GM19043 (cell line): ENCODE data around the gene SP110.
"Not testable (repeated sequence)": the region's sequence is repeated elsewhere in the genome, so short reads cannot be mapped to it uniquely, and the experiment has no call there.

ENCODE experiments used
- ATAC-seq: cut with Tn5 transposase; IDR thresholded peaks from one replicate; pipeline ENCODE4 v1.9.1; 2021; ENCODE audit warnings: low read depth; ENCODE audit not compliant: unreplicated experiment

The SP110 gene

DNA sequence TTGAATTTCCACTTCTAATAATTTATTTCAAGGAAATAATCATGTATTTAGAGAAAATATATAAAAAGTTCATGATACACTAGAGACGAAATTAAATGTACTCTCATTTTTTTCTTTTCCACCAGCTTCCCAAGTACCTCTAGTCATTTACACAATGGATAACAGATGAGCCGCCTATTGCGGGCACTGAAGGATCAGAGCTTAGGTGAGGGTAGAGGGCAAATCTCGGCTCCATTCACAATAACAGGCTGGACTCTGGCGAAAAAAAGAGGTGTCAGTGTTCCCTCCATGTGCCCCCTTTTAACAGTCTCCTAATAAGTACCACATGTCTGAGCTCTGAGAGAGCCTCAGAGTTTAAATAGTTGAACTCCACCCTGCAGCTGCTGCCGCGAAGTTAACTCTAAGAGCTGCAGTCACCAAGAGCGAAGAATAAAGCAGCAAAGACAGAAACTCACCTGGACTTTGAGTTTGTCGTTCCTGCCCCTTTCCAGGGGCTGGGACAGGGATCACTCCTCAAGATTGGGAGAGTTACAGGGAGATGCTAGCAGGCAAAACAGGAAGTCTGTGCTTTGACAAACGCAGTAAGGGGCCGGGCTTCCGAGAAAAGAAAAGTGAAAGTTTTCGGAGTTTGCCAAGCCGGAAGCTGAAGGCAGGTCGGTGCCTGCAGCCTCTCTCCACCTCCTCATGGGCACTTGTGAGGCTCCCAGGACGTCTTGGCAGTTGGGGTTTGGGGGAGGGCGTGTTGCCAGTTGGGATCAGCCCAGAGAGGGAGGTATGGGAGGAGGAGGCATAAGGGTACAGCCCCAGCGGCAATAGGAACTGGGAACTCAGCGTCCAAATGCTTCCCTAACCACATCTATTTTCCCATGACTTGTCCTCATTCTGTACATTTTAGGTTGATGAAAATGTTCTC is at the start of gene SP110:
Gene SP110 (minus strand): TSS at position 566 of the 913 bp plus-strand sequence. CDS start 3,057 bp downstream, outside the sequence.
- ATAC-seq: peak; percentile 66

- peak; percentile 66 for ATAC-seq
Measured at GRCh38 chr2:230268606-230269243, 48.9 kb upstream of the SP110 start.

- ATAC-seq: peak; percentile 55
Measured at GRCh38 chr2:230267556-230267955, 47.8 kb upstream of the SP110 start.

- ATAC-seq: peak; percentile 5
Measured at GRCh38 chr2:230267059-230267458, 47.3 kb upstream of the SP110 start.

- ATAC-seq: no peak
Measured at GRCh38 chr2:230266638-230267037, 46.9 kb upstream of the SP110 start.

DNA sequence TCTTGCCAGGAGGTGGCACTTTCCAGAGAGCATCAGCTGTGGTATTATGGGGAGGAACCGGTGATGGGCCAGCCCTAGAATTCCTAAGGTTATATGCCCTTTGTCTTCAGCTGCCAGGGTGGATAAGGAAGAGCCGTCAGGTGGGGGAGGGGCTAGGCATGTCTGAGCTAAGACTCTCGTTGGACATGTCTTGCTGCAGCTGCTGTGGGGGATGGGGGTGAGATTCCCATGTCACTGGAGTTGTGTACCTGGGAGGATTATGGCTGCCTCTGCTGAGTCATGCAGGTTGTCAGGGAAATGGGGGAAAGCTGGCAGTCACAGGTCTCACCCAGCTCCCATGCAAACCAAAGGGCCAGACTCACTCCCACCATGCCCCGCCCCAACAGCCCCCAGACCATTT is 45.2 kb upstream of the SP110 start:
- ATAC-seq: not testable (repeated sequence)

- no peak for ATAC-seq
Measured at GRCh38 chr2:230262246-230262645, 42.5 kb upstream of the SP110 start.

DNA sequence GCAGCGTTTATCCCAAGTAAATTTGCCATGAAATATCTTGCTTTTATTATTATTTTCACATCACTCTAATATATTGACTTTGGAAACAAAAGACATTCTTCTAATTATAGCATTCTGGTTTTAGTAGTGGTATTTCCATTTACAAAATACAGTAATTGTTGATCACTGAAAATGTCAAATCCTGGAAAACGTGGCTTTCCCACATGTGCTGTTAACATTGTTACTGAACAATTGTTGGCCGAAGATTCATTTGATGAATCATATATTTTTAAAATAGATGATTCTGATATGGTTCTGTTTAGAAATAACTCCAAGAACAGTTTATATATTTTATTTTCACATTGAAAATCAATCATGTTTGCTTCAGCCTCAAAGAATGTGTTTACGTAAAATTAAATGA is 38.7 kb upstream of the SP110 start:
- ATAC-seq: no peak

DNA sequence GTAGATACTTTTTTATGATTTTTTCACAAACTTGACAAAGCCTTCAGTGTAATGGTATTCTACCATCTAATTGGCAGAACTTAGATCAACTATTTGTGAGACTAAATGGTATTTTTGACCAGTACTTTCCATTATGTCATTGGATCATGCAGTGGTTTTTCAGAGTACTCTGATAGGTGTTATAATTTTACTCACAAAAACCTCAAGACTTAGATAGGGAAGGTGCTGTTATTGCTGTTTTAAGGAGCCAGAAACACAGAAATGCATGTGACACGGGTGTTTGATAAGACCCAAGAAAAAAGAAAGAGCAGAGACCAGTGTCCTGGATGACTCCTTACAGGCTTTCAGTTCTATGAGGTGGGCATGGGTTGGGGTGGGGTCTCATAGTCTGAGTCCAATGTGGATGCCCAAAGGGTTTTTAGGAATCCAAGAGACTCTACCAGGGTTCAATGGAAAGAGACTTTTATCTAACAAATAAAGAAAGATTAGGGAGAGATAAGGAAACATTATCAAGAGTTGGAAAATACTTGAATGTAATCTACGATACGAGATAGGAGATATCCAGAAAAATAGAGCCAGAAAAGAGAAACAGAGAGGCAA is 37.0 kb upstream of the SP110 start:
- ATAC-seq: no peak

- ATAC-seq: no peak
Measured at GRCh38 chr2:230254152-230254881, 34.5 kb upstream of the SP110 start.

GRCh38 chr2:230250231-230250630 is 30.4 kb upstream of the SP110 start:
- no peak for ATAC-seq

DNA sequence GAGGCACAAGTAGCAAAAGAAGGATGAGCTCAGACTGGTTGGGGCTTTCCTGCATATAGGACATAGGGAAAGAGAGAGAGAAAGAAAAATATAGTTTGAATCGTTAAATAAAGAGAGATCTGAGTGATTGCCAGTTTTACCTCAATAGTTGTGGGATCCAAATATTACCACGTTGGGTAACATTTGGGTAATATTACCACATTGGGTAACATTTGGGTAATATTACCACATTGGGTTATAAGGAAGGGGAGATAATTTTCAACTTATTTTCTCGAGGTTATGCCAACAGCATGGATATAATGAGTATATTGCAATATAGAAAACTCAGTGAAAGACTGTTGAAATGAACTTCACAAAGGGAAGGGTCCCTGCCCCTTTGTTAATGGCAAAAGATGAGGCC is 26.4 kb upstream of the SP110 start:
- no peak for ATAC-seq

DNA sequence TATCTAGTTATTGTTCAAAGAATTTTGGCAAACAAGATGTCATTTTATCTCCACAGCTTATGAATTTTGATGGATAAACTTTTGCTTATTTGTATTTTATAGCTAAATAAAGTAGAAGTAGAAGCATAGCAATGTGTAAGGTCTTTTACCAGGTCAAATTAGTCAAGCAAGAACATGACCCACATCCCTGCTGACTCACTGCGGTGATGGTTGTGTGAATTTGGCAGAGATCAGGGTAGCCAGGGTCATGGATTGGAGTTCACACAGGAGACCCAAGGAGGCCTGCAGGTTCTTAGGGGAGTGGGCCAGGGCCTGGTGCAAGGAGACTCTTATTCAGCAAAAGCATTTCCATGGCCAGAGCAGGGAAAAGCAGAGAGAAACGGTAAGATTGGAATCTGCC is 24.4 kb upstream of the SP110 start:
- ATAC-seq: no peak

- no peak for ATAC-seq
Measured at GRCh38 chr2:230234845-230235244, 15.1 kb upstream of the SP110 start.

- ATAC-seq: peak; percentile 67
Measured at GRCh38 chr2:230234122-230234722, 14.4 kb upstream of the SP110 start.

DNA sequence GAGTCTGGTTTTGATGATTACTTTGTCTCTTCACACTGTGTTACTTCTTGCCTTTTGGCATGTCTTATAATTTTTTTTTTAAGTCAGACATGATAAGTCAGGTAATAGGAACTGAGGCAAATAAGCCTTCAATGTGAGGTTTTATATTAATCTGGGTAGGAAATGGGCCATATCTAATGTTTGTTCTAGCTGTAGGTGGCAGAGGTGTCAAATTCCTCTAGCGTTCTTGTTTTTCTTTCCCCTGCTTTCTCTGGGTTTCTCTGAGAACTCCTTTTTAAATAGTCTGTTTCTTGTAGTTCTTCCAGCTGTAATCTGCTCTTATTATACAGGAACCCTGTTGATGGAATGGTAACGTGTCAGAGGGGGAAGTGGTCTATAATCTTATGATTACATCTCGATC is 11.5 kb upstream of the SP110 start:
- no peak for ATAC-seq

DNA sequence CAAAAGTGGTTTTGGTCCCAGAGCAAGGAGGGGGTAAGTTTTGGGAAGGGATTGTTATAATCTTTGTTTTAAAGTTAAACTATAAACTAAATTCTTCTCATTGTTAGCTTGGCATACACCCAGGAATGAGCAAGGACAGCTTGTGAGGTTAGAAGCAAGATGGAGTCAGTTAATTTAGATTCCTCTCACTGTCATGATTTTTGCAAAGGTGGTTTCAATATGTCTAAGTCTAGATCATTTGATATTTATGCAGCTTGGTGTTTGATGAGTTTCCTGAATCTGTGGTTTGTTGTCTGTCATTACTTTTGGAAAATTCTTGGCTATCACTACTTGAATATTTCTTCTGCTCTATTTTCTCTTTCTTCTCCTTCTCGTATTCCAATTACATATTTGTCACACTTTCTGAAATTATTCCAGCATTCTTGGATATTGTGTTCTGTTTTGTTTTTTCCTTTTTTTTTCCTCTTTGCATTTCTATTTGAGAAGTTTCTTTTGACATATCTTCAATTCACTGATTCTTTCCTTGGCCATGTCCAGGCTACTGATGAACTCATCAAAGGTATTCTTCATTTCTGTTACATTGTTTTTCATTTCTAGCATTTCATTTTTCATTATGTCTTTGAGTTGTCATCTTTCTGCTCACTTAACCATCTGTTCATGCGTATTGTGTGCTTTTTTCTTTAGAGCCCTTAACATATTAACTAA is 10.9 kb upstream of the SP110 start:
- ATAC-seq: no peak

DNA sequence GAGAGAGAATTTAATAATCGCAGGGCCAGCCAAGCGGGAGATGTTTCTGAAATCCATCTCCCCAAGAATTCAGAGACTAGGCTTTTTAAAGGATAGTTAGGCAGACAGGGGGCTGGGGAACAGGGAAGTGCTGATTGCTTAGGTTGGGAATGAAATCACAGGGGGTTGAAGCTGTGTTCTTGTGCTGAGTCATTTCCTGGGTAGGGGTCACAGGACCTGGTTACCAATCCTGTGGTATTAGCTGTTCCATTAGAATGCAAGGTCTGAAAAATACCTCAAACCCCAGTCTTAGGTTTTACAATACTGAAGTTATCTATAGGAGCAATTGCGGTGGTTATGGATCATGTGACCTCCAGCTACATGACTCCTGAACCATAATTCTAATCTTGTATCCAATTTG is 10.3 kb upstream of the SP110 start:
- no peak for ATAC-seq

- no peak for ATAC-seq
Measured at GRCh38 chr2:230227216-230227615, 7.4 kb upstream of the SP110 start.

- peak; percentile 70 for ATAC-seq
Measured at GRCh38 chr2:230226051-230226551, 6.3 kb upstream of the SP110 start.
